NB4 (cell line): ENCODE data around the gene P3H3.
A peak's percentile ranks its signal among the peaks of the same experiment; 100 is the strongest.

Experiments
- DNase-seq: peaks from one replicate; pipeline ENCODE4 v3.0.0; 2010; ENCODE audit warnings: low read depth
- H3K4me3 ChIP-seq: one replicate; pipeline ENCODE4 v1.5.1; 2011; ENCODE audit warnings: mild to moderate bottlenecking, low read depth, low read length, moderate library complexity
- MYC ChIP-seq: IDR thresholded peaks from 2 replicates; pipeline ENCODE4 v1.6.1; 2011; ENCODE audit warnings: low read depth, low read length
- POLR2A ChIP-seq: IDR thresholded peaks from 2 replicates; pipeline ENCODE4 v1.6.1; 2011; ENCODE audit warnings: mild to moderate bottlenecking; ENCODE audit not compliant: insufficient read length; ENCODE audit errors: extremely low read depth
- TF ChIP-seq, protein P1 (sequence below): IDR thresholded peaks from 2 replicates; pipeline ENCODE4 v1.6.1; 2011; ENCODE audit warnings: low read depth, low read length
- TF ChIP-seq, protein P2 (sequence below): IDR thresholded peaks from one replicate; pipeline ENCODE4 v1.5.1; 2012; ENCODE audit warnings: low read depth, low read length

P3H3 gene

DNA sequence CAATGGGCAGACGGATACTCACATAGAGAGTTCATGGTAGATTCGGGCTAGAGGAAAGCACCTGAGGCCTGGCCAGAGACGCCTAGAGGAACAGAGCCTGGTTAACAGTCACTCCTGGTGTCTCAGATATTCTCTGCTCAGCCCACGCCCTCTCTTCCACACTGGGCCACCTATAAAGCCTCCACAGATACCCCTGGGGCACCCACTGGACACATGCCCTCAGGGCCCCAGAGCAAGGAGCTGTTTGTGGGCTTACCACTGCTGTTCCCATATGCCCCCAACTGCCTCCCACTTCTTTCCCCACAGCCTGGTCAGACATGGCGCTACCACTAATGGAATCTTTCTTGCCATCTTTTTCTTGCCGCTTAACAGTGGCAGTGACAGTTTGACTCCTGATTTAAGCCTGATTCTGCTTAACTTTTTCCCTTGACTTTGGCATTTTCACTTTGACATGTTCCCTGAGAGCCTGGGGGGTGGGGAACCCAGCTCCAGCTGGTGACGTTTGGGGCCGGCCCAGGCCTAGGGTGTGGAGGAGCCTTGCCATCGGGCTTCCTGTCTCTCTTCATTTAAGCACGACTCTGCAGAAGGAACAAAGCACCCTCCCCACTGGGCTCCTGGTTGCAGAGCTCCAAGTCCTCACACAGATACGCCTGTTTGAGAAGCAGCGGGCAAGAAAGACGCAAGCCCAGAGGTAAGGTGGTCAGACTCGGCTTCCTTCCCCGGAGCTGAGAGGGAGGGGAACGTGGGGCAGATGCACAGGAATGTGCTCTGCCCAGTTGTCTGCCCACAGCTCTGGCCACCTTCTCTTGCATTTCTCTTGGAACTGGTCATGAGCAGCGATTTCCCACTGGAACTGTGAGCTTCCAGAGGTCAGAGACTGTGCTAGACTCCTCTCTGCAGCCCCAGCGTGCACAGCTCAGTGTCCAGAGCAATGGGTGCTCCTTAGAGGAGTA, 39.0 kb upstream of the P3H3 start, which contains the start of gene CD4:
TSS of gene CD4 (plus strand) at position 557 of the 953 bp plus-strand sequence. CDS start 10,611 bp downstream, outside the sequence.
- H3K4me3 ChIP-seq: peak within 1 kb of the TSS; percentile 83
- peak; percentile 93 for DNase-seq
- TF ChIP-seq, protein P1, sequence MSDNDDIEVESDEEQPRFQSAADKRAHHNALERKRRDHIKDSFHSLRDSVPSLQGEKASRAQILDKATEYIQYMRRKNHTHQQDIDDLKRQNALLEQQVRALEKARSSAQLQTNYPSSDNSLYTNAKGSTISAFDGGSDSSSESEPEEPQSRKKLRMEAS: peak; percentile 46; the same call in 1 of the 2 replicates
- TF ChIP-seq MYC (peak; percentile 72), POLR2A (peak; percentile 95)
- TF ChIP-seq, protein P2, sequence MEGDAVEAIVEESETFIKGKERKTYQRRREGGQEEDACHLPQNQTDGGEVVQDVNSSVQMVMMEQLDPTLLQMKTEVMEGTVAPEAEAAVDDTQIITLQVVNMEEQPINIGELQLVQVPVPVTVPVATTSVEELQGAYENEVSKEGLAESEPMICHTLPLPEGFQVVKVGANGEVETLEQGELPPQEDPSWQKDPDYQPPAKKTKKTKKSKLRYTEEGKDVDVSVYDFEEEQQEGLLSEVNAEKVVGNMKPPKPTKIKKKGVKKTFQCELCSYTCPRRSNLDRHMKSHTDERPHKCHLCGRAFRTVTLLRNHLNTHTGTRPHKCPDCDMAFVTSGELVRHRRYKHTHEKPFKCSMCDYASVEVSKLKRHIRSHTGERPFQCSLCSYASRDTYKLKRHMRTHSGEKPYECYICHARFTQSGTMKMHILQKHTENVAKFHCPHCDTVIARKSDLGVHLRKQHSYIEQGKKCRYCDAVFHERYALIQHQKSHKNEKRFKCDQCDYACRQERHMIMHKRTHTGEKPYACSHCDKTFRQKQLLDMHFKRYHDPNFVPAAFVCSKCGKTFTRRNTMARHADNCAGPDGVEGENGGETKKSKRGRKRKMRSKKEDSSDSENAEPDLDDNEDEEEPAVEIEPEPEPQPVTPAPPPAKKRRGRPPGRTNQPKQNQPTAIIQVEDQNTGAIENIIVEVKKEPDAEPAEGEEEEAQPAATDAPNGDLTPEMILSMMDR: no peak

DNA sequence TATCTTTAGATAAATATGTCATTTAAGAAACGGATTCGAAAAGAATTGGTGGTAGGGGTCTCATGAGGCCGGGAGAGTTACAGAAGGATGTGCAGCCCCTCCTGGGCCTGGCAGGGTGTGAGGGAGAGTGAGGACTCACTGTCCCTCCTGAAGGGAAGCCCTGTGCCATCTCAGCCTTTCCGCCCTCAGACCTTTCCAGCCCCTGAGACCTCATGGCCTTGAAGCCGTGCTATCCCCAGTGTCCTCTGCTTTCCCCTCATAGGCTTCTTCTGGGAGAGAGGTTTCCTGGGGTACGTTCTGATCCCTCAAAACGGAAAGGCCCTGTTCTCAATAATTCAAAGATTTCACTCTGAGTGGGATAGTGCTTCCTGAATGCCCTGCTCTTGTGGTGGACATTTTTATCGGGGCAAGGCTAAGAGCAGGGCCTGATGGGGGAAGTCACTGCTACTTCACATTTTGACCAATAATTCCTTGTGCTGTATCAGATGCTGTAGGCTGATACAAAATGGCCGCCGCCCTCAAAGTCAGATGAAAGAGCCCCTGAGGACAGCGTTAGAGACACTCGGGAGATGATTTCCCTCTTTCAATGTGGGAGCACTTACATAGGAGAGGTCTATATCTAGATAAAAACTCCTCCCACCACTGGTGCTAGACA, 37.6 kb upstream of the P3H3 start:
- H3K4me3 ChIP-seq: peak overlapping the region; percentile 83

DNA sequence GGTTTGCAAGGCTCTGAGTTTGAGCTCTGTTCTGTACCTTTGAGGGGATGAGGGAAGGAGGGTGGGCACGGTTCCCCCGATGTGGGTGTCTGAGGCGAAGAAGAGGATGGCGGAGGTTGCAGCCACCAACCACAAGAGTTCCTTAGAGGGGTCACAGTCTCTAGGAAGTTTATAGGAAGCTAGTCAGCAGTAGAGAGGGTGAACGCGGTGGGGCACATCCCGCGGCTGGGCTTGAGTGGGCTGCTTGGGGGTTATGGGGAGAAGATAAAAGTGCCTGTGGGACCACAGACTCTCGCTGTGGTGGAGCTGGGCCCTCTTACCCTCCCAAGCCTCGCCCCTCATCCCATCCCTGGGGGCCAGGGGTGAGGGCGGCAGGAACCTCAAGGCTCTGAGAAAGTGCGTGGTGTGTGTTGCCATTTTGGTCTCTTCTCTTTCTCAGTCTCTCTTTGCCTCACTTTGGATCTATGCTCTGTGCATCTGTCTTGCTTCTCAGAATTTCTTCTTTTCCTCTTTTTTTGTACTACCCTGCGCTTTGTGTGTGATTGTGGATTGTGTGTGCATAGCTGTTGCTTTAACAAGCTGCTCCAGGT, 36.2 kb upstream of the P3H3 start:
- peak; percentile 66 for DNase-seq
- H3K4me3 ChIP-seq: peak overlapping the region; percentile 70
- TF ChIP-seq, protein P2: no peak
- TF ChIP-seq POLR2A (no peak), MYC (peak; percentile 50; the same call in 1 of the 2 replicates)
- TF ChIP-seq, protein P1: 0 out of 2 replicates have a peak, but pooled peaks have one; percentile 33

More for the DNA sequence above, 37.6 kb upstream of the P3H3 start:
- peak; percentile 51 for DNase-seq
- no peak for TF ChIP-seq POLR2A
- TF ChIP-seq, protein P2: no peak

DNA sequence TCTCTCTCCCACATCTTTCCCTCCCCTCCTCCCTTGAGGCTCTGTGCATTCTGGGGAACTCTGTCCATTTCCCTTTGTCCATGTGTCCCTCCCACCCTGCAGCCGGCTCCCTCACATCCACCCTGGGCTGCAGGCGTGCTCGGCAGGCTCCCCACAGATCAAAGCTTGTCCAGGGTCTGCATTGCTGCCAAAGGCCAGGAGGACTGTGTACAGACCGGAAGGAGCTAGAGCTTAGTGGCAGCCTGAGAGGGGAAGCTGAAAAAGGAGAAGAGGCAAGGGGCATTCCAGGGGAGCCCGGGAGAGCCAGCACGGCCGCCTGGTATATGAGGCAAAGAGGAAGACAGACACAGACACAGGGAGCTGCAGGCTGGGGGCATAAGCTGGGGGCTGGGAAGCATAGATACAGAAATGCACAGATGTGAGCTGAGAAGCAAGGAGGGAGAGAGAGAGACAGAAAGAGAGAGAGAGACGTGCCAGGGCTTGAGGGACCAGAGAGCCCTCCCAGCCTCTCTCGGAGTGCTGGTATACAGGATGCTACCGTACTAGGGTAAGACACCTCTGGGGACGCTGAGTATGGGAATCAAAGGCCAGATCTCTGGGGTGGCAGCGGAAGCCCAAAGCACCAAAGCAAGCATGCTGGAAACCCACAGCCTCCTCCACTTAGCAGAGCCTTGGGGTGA, 35.5 kb upstream of the P3H3 start:
- H3K4me3 ChIP-seq: peak overlapping the region; percentile 70
- DNase-seq: peak; percentile 87
- TF ChIP-seq MYC (no peak), POLR2A (peak; percentile 59)
- TF ChIP-seq, protein P1: no peak; the same call in 1 of the 2 replicates

DNA sequence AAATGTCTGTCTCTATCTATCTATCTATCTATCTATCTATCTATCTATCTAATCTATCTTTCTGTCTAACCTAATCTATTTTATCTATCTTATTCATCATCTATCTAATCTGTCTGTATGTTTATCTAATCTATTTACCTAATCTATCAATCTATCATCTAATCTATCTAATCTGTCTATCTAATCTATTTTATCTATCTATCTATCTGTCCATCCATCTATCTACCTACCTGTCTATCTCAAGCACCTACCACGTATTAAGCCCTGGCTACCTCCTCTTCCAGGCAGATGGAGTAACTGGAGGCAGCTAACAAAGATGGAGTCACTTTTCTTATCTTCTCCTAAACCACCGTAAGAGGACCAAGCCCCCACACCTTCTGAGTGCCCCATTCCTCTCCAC, 33.1 kb upstream of the P3H3 start:
- DNase-seq: no peak
- no peak for TF ChIP-seq MYC
- TF ChIP-seq POLR2A: no peak
- TF ChIP-seq, protein P2: no peak
- TF ChIP-seq, protein P1: no peak
- H3K4me3 ChIP-seq: no peak overlapping the region
